ENCODE data around the gene OR52K1.

DNA sequence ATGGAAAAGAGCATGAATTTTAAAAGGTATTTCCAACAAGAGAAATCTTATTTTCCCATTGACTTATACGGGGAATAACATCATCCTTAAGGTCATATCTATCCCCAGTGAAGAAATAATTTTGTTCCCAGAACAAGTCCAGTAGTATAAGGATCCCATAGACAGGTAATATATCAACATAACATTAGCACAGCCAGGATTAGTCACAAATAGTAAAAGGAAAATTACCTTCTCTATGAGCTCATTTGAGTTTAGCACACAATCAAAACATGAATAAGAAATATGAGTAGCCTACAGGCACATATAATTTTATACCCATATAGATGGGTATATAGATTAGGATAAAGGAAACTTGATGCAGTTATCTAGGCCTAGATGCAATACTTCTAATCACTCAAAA, 2.8 kb upstream of the OR52K1 start:
- TF ChIP-seq, protein P1, sequence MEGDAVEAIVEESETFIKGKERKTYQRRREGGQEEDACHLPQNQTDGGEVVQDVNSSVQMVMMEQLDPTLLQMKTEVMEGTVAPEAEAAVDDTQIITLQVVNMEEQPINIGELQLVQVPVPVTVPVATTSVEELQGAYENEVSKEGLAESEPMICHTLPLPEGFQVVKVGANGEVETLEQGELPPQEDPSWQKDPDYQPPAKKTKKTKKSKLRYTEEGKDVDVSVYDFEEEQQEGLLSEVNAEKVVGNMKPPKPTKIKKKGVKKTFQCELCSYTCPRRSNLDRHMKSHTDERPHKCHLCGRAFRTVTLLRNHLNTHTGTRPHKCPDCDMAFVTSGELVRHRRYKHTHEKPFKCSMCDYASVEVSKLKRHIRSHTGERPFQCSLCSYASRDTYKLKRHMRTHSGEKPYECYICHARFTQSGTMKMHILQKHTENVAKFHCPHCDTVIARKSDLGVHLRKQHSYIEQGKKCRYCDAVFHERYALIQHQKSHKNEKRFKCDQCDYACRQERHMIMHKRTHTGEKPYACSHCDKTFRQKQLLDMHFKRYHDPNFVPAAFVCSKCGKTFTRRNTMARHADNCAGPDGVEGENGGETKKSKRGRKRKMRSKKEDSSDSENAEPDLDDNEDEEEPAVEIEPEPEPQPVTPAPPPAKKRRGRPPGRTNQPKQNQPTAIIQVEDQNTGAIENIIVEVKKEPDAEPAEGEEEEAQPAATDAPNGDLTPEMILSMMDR (conservative IDR thresholded peaks at IDR 0.05 in 1 of 2, IDR thresholded peaks at IDR 0.05 in 1 of 2; ENCODE audit: low read depth in 1 of 2, low read length in 2 of 2), result no peak
- no peak for TF ChIP-seq EZH2 (IDR thresholded peaks at IDR 0.05; ENCODE audit: low read length, missing control alignments)
